Upper lobe of right lung (tissue), 1 donor: ENCODE measurements around the gene GADD45GIP1. TPM values are rescaled to one million over a fixed set of nuclear protein-coding genes. Genes with fewer than 3 reads are reported as not detected.

Source experiments
- ATAC-seq: fragments of 200-7000 bp; cut with Tn5 transposase; one replicate; pipeline ENCODE4 v1.9.1; 2020; ENCODE audit warnings: mild to moderate bottlenecking, moderate library complexity
- DNase-seq: peaks from one replicate; pipeline ENCODE4 v3.0.0-alpha.2; 2020
- H3K27ac ChIP-seq: fragments of 200-600 bp; one replicate; pipeline ENCODE4 v1.8.0; 2022
- H3K27me3 ChIP-seq: fragments of 200-600 bp; one replicate; pipeline ENCODE4 v1.8.0; 2022; ENCODE audit warnings: mild to moderate bottlenecking
- H3K36me3 ChIP-seq: fragments of 200-600 bp; one replicate; pipeline ENCODE4 v1.8.0; 2022
- H3K4me1 ChIP-seq: fragments of 200-600 bp; one replicate; pipeline ENCODE4 v1.8.0; 2022
- H3K4me3 ChIP-seq: fragments of 200-600 bp; one replicate; pipeline ENCODE4 v1.8.0; 2022; ENCODE audit warnings: mild to moderate bottlenecking
- H3K9me3 ChIP-seq: fragments of 200-600 bp; one replicate; pipeline ENCODE4 v1.8.0; 2022
- intact Hi-C: fragments of 100-400 bp; cut with DNase I; formaldehyde crosslinking; loops from one replicate; pipeline ENCODE4 v1.11.0; 2022
- total RNA-seq: library from RNA; stranded (reverse); fragmentation: NEBNext Ultra II Directional; extraction: Animal tissue kit (Norgen Biotek cat#: 25700); gene quantifications from one replicate; pipeline ENCODE4 v1.2.1, GENCODE V29; 2021
- TF ChIP-seq, protein P1 (sequence below): fragments of 200-600 bp; IDR thresholded peaks from one replicate; pipeline ENCODE4 v1.8.0; 2022; ENCODE audit warnings: antibody characterized with exemption
- donor health status: DM: no; HTN: yes; CAD: no; lungs with severe emphysema.

Gene GADD45GIP1
- total RNA-seq, 1 donor from 2014 or later: 16.4 TPM

DNA sequence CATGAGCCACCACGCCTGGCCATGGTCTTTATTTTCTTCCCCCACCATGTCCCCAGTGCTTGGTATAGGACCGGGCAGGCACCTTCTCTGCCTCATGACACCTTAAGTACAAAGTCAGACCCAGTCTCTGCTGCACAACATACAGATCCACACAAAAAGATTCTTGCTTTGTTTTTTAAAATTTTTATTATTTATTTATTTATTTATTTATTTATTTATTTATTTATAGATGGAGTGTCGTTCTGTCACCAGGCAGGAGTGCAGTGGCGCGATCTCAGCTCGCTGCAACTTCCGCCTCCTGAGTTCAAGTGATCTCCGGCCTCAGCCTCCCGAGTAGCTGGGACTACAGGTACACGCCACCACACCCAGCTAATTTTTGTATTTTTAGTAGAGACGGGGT is 35.7 kb upstream of the GADD45GIP1 start:
- Histone ChIP-seq H3K9me3 (no peaks in the 10 kb centered on the region), H3K4me1 (peaks cover 6% of the 10 kb centered on the region), H3K36me3 (no peaks in the 10 kb centered on the region), H3K4me3 (no peak overlapping the region), H3K27me3 (no peaks in the 10 kb centered on the region), H3K27ac (no peak overlapping the region)
- DNase-seq (no peak), ATAC-seq (no peak)
- intact Hi-C loops: no loop called here
- TF ChIP-seq, protein P1, sequence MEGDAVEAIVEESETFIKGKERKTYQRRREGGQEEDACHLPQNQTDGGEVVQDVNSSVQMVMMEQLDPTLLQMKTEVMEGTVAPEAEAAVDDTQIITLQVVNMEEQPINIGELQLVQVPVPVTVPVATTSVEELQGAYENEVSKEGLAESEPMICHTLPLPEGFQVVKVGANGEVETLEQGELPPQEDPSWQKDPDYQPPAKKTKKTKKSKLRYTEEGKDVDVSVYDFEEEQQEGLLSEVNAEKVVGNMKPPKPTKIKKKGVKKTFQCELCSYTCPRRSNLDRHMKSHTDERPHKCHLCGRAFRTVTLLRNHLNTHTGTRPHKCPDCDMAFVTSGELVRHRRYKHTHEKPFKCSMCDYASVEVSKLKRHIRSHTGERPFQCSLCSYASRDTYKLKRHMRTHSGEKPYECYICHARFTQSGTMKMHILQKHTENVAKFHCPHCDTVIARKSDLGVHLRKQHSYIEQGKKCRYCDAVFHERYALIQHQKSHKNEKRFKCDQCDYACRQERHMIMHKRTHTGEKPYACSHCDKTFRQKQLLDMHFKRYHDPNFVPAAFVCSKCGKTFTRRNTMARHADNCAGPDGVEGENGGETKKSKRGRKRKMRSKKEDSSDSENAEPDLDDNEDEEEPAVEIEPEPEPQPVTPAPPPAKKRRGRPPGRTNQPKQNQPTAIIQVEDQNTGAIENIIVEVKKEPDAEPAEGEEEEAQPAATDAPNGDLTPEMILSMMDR: no peak

DNA sequence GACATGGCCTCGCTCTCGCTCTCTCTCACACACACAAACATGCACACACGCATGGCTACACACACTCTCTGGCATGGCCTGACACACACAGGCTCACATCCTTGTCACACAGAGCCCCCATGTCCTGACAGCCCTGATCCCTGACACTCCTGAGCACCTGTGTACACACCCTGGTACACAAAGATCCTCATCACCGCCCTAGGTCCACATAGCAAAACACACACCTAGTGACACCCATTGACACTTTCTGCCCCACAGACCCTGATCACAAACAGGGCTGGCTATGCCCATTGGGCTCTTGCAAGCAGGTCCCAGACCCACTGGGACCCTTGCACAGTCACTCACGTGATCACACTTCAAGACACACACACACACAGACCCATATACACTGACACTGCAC is 34.3 kb upstream of the GADD45GIP1 start:
- no peak overlapping the region for H3K4me3 ChIP-seq
- H3K27ac ChIP-seq: no peak overlapping the region
- TF ChIP-seq, protein P1: no peak
- no peaks in the 10 kb centered on the region for H3K36me3 ChIP-seq
- H3K9me3 ChIP-seq: no peaks in the 10 kb centered on the region
- no peaks in the 10 kb centered on the region for H3K4me1 ChIP-seq
- ATAC-seq (no peak), DNase-seq (no peak)
- H3K27me3 ChIP-seq: no peaks in the 10 kb centered on the region
- intact Hi-C loops: no loop called here

DNA sequence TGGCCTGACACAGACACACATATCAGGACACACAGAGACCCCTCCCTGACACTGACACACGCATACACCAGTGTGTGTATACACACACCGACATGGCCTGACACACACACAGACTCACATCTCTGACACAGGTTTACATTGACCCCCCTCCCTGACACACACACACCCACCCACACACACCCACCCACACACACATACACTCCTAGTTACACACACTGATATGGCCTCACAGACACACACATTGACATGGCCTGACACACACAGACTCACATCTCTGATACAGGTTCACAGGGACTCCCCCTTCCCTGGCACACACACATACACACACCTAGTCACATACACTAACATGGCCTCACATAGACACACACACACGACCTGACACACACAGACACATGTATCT is 33.8 kb upstream of the GADD45GIP1 start:
- no peaks in the 10 kb centered on the region for H3K9me3 ChIP-seq
- TF ChIP-seq, protein P1: no peak
- ATAC-seq (no peak), DNase-seq (no peak)
- no peak overlapping the region for H3K27ac ChIP-seq
- no peak overlapping the region for H3K4me3 ChIP-seq
- no peaks in the 10 kb centered on the region for H3K27me3 ChIP-seq
- intact Hi-C loops: no loop called here
- no peaks in the 10 kb centered on the region for H3K36me3 ChIP-seq
- H3K4me1 ChIP-seq: no peaks in the 10 kb centered on the region

DNA sequence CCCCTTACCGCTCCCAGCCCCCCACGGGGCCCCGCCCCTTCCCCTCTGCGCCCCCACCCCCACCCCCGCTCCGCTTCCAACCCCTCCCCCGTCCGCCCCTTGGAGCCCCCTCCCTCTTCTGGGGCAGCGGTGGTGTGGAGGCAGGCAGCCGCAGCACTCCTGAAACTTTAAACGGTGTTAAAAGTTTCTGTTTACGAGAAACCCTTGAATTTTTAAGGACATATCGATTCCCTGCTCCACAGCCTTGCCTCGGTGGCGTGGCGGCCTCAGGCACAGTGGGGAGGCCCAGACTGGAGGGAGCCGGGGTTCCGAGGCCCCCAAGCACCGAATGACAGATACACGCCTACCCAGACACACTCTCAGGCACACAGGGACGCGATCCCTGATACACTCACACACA is 33.4 kb upstream of the GADD45GIP1 start:
- Histone ChIP-seq H3K9me3 (no peaks in the 10 kb centered on the region), H3K4me3 (no peak overlapping the region), H3K27ac (no peak overlapping the region), H3K36me3 (no peaks in the 10 kb centered on the region), H3K27me3 (no peaks in the 10 kb centered on the region), H3K4me1 (no peaks in the 10 kb centered on the region)
- ATAC-seq (no peak), DNase-seq (no peak)
- TF ChIP-seq, protein P1: no peak
- intact Hi-C loops: no loop called here

- H3K4me1 ChIP-seq: peaks cover 7% of the 10 kb centered on the region
- no peak for DNase-seq
- H3K9me3 ChIP-seq: no peaks in the 10 kb centered on the region
- H3K4me3 ChIP-seq: no peak overlapping the region
- H3K36me3 ChIP-seq: no peaks in the 10 kb centered on the region
- TF ChIP-seq, protein P1: no peak
- no peak for ATAC-seq
- no peaks in the 10 kb centered on the region for H3K27me3 ChIP-seq
- no peak overlapping the region for H3K27ac ChIP-seq
- intact Hi-C loops: no loop called here
These were observed 30.8 kb upstream of the GADD45GIP1 start for GRCh38 chr19:12987781-12988180.

- Histone ChIP-seq H3K27ac (peak overlapping the region; percentile 6), H3K4me1 (peaks cover 7% of the 10 kb centered on the region), H3K36me3 (no peaks in the 10 kb centered on the region), H3K9me3 (no peaks in the 10 kb centered on the region), H3K27me3 (no peaks in the 10 kb centered on the region), H3K4me3 (no peak overlapping the region)
- DNase-seq: no peak
- TF ChIP-seq, protein P1: no peak
- intact Hi-C loops: no loop called here
- ATAC-seq: no peak
These were observed 30.2 kb upstream of the GADD45GIP1 start for GRCh38 chr19:12987190-12987589.
